SK-N-MC (cell line): Measurements from ENCODE around the gene CAV3.

Experiments used
- EZH2 ChIP-seq: fragments of 200-600 bp; sonication (generic); IDR thresholded peaks from one replicate; pipeline ENCODE4 v1.6.1; 2017; ENCODE audit warnings: antibody characterized with exemption
- FOXP2 ChIP-seq: optimal IDR thresholded peaks from 2 replicates; pipeline ENCODE3; 2011; ENCODE audit warnings: mild to moderate bottlenecking, moderate library complexity; ENCODE audit not compliant: insufficient read depth; ENCODE audit errors: extremely low read length, control extremely low read depth
- POLR2AphosphoS5 ChIP-seq: IDR thresholded peaks from 2 replicates; pipeline ENCODE4 v1.6.1; 2012; ENCODE audit warnings: mild to moderate bottlenecking, low read depth, low read length, borderline replicate concordance

GRCh38 chr3:8775181-8775580 is 41.6 kb downstream of the CAV3 start:
- TF ChIP-seq POLR2AphosphoS5 (no peak), EZH2 (no peak), FOXP2 (no peak)
